Trophoblast cell (in vitro differentiated cells and primary cell): Measurements from ENCODE around the gene SNX25.
A peak's percentile ranks its signal among the peaks of the same experiment; 100 is the strongest.
"Not testable (repeated sequence)": the region's sequence is repeated elsewhere in the genome, so short reads cannot be mapped to it uniquely, and the experiment has no call there.

Experiments
- DNase-seq, 2 donors: peaks; one replicate each; pipeline ENCODE4 v3.0.0-alpha.2; 2016
- H2AFZ ChIP-seq: 2 replicates; pipeline ENCODE4 v1.6.1; 2013; ENCODE audit warnings: low read length, moderate library complexity, mild to moderate bottlenecking; ENCODE audit not compliant: insufficient read depth, poor library complexity
- H2AK5ac ChIP-seq: 2 replicates; pipeline ENCODE4 v1.6.1; 2013; ENCODE audit warnings: mild to moderate bottlenecking, low read length
- H2BK120ac ChIP-seq: 2 replicates; pipeline ENCODE4 v1.6.1; 2013; ENCODE audit warnings: low read length, mild to moderate bottlenecking, moderate library complexity; ENCODE audit not compliant: insufficient read depth, poor library complexity
- H2BK12ac ChIP-seq: 2 replicates; pipeline ENCODE4 v1.6.1; 2013; ENCODE audit warnings: mild to moderate bottlenecking, low read length, moderate library complexity
- H2BK5ac ChIP-seq: 2 replicates; pipeline ENCODE4 v1.6.1; 2013; ENCODE audit warnings: low read length, low read depth, moderate library complexity, mild to moderate bottlenecking; ENCODE audit not compliant: poor library complexity
- H3K14ac ChIP-seq: 2 replicates; pipeline ENCODE4 v1.6.1; 2013; ENCODE audit warnings: mild to moderate bottlenecking, low read length
- H3K18ac ChIP-seq: 2 replicates; pipeline ENCODE4 v1.6.1; 2013; ENCODE audit warnings: mild to moderate bottlenecking, low read length
- H3K23ac ChIP-seq: 2 replicates; pipeline ENCODE4 v1.6.1; 2013; ENCODE audit warnings: low read length
- H3K27ac ChIP-seq: 2 replicates; pipeline ENCODE4 v1.5.1; 2013; ENCODE audit warnings: low read depth, mild to moderate bottlenecking, inconsistent platforms, low read length, moderate library complexity
- H3K27me3 ChIP-seq: 2 replicates; pipeline ENCODE4 v1.6.1; 2013; ENCODE audit warnings: inconsistent platforms, mild to moderate bottlenecking, low read length, moderate library complexity; ENCODE audit not compliant: insufficient read depth
- H3K36me3 ChIP-seq, 2 experiments: 1 replicate in 1 of 2; 2 replicates in 1 of 2; pipeline ENCODE4 v1.6.1; 2013; ENCODE audit warnings: low read length in 2 of 2, mild to moderate bottlenecking in 2 of 2, moderate library complexity in 1 of 2; ENCODE audit not compliant: insufficient read depth in 2 of 2, control insufficient read depth in 1 of 2
- H3K4ac ChIP-seq: 2 replicates; pipeline ENCODE4 v1.6.1; 2013; ENCODE audit warnings: low read depth, mild to moderate bottlenecking, low read length, moderate library complexity
- H3K4me1 ChIP-seq, 2 experiments: 1 replicate in 1 of 2; 2 replicates in 1 of 2; pipeline ENCODE4 v1.6.1; 2013; ENCODE audit warnings: low read length in 2 of 2, mild to moderate bottlenecking in 2 of 2, moderate library complexity in 1 of 2; ENCODE audit not compliant: insufficient read depth in 2 of 2, control insufficient read depth in 1 of 2
- H3K4me2 ChIP-seq: 2 replicates; pipeline ENCODE4 v1.6.1; 2013; ENCODE audit warnings: inconsistent platforms, mild to moderate bottlenecking, low read length, moderate library complexity
- H3K4me3 ChIP-seq: 2 replicates; pipeline ENCODE4 v1.5.1; 2013; ENCODE audit warnings: mild to moderate bottlenecking, low read depth, low read length, inconsistent platforms
- H3K79me1 ChIP-seq: one replicate; pipeline ENCODE4 v1.6.1; 2013; ENCODE audit warnings: low read length
- H3K79me2 ChIP-seq: 2 replicates; pipeline ENCODE4 v1.6.1; 2013; ENCODE audit warnings: low read length, mild to moderate bottlenecking; ENCODE audit not compliant: control insufficient read depth, insufficient read depth, poor library complexity
- H3K9ac ChIP-seq: 2 replicates; pipeline ENCODE4 v1.6.1; 2013; ENCODE audit warnings: mild to moderate bottlenecking, low read length
- H3K9me3 ChIP-seq: 2 replicates; pipeline ENCODE4 v1.6.1; 2013; ENCODE audit warnings: low read depth, mild to moderate bottlenecking, control low read depth, inconsistent platforms, low read length; ENCODE audit not compliant: insufficient read depth
- H4K12ac ChIP-seq: 2 replicates; pipeline ENCODE4 v1.6.1; 2013; ENCODE audit warnings: low read depth, mild to moderate bottlenecking, low read length, moderate library complexity
- H4K8ac ChIP-seq: 2 replicates; pipeline ENCODE4 v1.6.1; 2013; ENCODE audit warnings: low read depth, mild to moderate bottlenecking, low read length, moderate library complexity
- H4K91ac ChIP-seq: one replicate; pipeline ENCODE4 v1.6.1; 2013; ENCODE audit warnings: low read depth, mild to moderate bottlenecking, low read length, moderate library complexity
- WGBS: extraction: QIAGEN DNeasy Blood & Tissue Kit; methylation state at CpG from one replicate; pipeline ENCODE4 v1.1.7; 2013; ENCODE audit warnings: missing lambda C conversion rate; ENCODE audit not compliant: insufficient read length, insufficient coverage; ENCODE audit errors: extremely low coverage; 5-methylcytosine and 5-hydroxymethylcytosine counted together

Gene SNX25

DNA sequence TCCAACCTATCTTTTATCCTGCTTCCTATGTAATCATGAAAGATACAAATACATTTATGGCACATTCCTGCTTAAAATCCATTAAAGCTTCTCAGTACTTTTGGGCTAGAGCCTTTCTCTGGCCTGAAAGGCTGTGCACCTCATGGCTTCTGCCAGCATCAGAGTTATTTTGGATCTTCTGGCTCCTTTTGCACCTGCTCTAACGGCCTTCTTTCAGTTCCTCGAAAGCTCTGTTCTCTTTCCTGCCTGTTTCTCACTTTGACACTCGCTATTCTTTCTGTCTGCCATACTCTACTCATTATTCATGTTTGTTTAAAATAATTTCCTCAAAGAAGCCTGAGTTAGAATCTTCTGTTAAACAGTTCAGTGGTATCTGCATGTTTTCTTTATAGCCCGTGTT is 100.4 kb downstream of the SNX25 start:
- no peak overlapping the region for H3K4me3 ChIP-seq
- no peaks in the 10 kb centered on the region for H3K9me3 ChIP-seq
- H4K91ac ChIP-seq = no peak overlapping the region
- peaks cover 0 to 4% of the 10 kb centered on the region in 2 experiments for H3K4me1 ChIP-seq
- no peak overlapping the region for H2BK5ac ChIP-seq
- no peak overlapping the region for H3K23ac ChIP-seq
- H3K36me3 ChIP-seq = peaks cover 6 to 7% of the 10 kb centered on the region in 2 experiments
- H3K79me1 ChIP-seq = no peaks in the 10 kb centered on the region
- H3K18ac ChIP-seq = no peak overlapping the region
- no peak overlapping the region for H3K4ac ChIP-seq
- no peak overlapping the region for H2BK12ac ChIP-seq
- no peaks in the 10 kb centered on the region for H3K79me2 ChIP-seq
- no peak overlapping the region for H2AFZ ChIP-seq
- no peak overlapping the region for H2BK120ac ChIP-seq
- H3K9ac ChIP-seq = no peak overlapping the region
- H3K14ac ChIP-seq = no peak overlapping the region
- no peak overlapping the region for H4K8ac ChIP-seq
- no CpG with 5 or more reads among the region's 4 CpGs for WGBS
- no peak overlapping the region for H2AK5ac ChIP-seq
- no peak overlapping the region for H4K12ac ChIP-seq
- no peak overlapping the region for H3K27ac ChIP-seq
- H3K27me3 ChIP-seq = no peaks in the 10 kb centered on the region
- no peak overlapping the region for H3K4me2 ChIP-seq
- no peak for DNase-seq

DNA sequence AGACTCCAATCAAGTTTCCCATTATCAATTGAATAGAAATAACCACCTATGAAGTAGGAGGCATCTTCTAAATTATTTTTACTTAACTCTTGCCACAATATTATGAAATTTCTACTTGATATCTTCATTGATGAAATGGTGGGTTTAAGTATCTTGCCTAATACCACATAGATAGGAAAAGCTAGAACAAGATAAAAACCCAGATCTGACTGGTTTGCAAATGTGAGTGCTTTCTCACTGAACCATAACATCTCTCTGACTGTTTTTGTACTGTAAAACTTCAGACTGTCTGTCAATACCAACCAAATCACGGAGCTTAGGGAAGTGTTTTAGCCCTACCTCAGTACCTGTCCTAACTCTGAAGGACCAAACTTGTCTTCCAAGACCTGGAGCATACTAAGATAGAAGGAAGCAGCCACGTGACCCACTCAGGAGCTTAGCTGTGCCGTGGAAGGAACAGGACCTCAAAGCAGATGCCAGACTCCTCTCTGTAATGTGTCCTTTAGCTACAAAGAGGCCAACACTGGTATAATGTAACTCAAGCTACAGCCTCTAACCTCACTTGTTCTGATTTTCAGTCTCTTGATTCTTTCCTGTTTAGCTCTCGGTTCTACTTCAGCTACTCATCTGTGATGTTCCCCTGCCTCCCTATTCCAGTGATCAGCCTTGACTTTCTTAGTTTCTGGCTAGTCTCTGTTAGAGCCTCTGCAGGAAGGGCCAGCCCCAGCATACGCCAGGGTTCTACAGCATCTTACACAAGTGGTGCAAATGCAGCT is 101.9 kb downstream of the SNX25 start:
- Histone ChIP-seq H3K9me3 (no peaks in the 10 kb centered on the region), H3K36me3 (peaks cover 6 to 10% of the 10 kb centered on the region in 2 experiments), H2BK120ac (no peak overlapping the region), H3K14ac (no peak overlapping the region), H3K4me1 (peaks cover 0 to 4% of the 10 kb centered on the region in 2 experiments), H3K23ac (no peak overlapping the region), H4K8ac (no peak overlapping the region), H3K4me2 (no peak overlapping the region), H3K4ac (no peak overlapping the region), H4K91ac (no peak overlapping the region), H3K27ac (no peak overlapping the region), H2AK5ac (no peak overlapping the region), H4K12ac (no peak overlapping the region), H3K4me3 (no peak overlapping the region), H2BK5ac (no peak overlapping the region), H3K9ac (no peak overlapping the region), H3K18ac (no peak overlapping the region), H2BK12ac (no peak overlapping the region), H2AFZ (no peak overlapping the region), H3K27me3 (no peaks in the 10 kb centered on the region), H3K79me1 (no peaks in the 10 kb centered on the region), H3K79me2 (no peaks in the 10 kb centered on the region)
- DNase-seq = no peak
- WGBS = no CpG with 5 or more reads among the region's 5 CpGs

DNA sequence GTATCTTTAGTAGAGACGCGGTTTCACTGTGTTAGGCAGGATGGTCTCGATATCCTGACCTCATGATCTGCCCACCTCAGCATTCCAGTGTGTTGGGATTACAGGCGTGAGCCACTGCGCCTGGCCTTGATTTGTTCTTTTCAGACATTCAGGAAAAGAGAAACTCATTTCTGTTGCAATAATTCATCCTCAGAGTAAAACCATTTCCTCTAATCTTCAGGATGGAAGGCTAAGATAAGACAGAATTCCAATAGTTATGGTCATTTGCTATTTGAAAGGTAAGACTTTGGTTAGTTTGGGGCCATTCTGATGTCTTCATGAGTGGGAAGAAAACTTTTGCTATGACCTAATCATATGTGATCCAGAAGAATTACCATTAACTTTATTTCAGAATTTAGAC is 103.3 kb downstream of the SNX25 start:
- Histone ChIP-seq H2BK12ac (no peak overlapping the region), H2AK5ac (no peak overlapping the region), H3K79me1 (no peaks in the 10 kb centered on the region), H3K4ac (no peak overlapping the region), H2BK120ac (no peak overlapping the region), H3K79me2 (no peaks in the 10 kb centered on the region), H3K27ac (no peak overlapping the region), H3K9ac (no peak overlapping the region), H3K18ac (no peak overlapping the region), H4K8ac (no peak overlapping the region), H3K23ac (no peak overlapping the region), H3K4me2 (no peak overlapping the region), H3K4me1 (no peaks in the 10 kb centered on the region), H3K9me3 (no peaks in the 10 kb centered on the region), H2AFZ (no peak overlapping the region), H3K36me3 (peaks cover 6 to 10% of the 10 kb centered on the region in 2 experiments), H4K12ac (no peak overlapping the region), H3K14ac (no peak overlapping the region), H4K91ac (no peak overlapping the region), H2BK5ac (no peak overlapping the region), H3K4me3 (no peak overlapping the region), H3K27me3 (no peaks in the 10 kb centered on the region)
- DNase-seq = peak in 1 of 2 donors; percentile 36
- WGBS = no CpG with 5 or more reads among the region's 5 CpGs

DNA sequence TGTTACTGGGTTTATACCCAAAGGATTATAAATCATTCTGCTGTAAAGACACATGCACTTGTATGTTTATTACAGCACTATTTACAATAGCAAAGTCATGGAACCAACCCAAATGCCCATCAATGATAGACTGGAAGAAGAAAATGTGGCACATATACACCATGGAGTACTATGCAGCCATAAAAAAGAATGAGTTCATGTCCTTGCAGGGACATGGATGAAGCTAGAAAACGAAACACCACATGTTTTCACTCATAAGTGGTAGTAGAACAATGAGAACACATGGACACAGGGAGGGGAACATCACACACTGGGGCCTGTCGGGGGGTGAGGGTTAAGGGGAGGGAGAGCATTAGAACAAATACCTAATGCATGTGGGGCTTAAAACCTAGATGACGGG is 108.1 kb downstream of the SNX25 start:
- H3K79me2 ChIP-seq, H3K79me1 ChIP-seq, H3K23ac ChIP-seq, DNase-seq, H3K4me3 ChIP-seq, H4K8ac ChIP-seq, H3K4ac ChIP-seq, H2AK5ac ChIP-seq, H3K27me3 ChIP-seq, H2BK12ac ChIP-seq, H4K91ac ChIP-seq, H2BK5ac ChIP-seq, H4K12ac ChIP-seq, H2BK120ac ChIP-seq, H3K9ac ChIP-seq, H3K27ac ChIP-seq, H3K14ac ChIP-seq, H2AFZ ChIP-seq, H3K4me1 ChIP-seq, H3K9me3 ChIP-seq, H3K4me2 ChIP-seq, H3K18ac ChIP-seq: not testable (repeated sequence)
- no CpG with 5 or more reads among the region's 3 CpGs for WGBS
- H3K36me3 ChIP-seq = peaks cover 5 to 14% of the 10 kb centered on the region in 2 experiments
